Measurements from ENCODE around the gene PCSK9.

DNA sequence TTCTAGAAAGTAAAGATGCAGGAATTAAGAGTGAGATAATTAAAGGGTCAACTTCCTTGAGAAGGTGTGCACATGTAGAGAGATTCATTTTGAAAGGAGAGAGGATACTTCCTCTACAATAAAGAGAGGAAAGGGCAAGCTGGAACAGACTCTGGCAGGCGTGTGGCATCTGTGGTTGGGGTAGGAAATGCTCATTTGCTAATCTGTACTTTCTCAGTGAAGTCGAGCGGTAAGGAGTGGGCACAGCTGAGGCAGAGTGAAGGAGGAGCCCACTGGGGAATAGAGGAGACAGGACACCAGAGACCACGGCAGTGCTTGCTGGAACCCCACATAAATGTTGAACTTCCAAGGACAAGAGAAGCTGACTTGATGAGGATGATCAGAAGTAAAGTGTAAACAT is 49.1 kb downstream of the PCSK9 start:
- TF ChIP-seq KLF16 (CRISPR knock-in tag; IDR thresholded peaks at IDR 0.05) (no peak), ZNF317 (CRISPR knock-in tag; IDR thresholded peaks at IDR 0.05) (no peak), ZNF567 (CRISPR knock-in tag; IDR thresholded peaks at IDR 0.05; ENCODE audit: borderline replicate concordance) (no peak)
